ENCODE measurements around the gene WDR13.
"Not testable (repeated sequence)": the region's sequence is repeated elsewhere in the genome, so short reads cannot be mapped to it uniquely, and the experiment has no call there.

The WDR13 gene

GRCh38 chrX:48631376-48632090 lies 34.2 kb downstream of the WDR13 start:
- Histone ChIP-seq H3K36me3 (ENCODE audit: control insufficient read depth, low read depth, low read length) (no peaks in the 10 kb centered on the region), H3K4me1 (ENCODE audit: control insufficient read depth, low read depth, low read length) (no peaks in the 10 kb centered on the region), H3K27ac (ENCODE audit: low read length) (no peak overlapping the region), H3K9me3 (ENCODE audit: control insufficient read depth, low read depth, low read length) (peaks cover 3% of the 10 kb centered on the region), H3K9ac (ENCODE audit: low read length) (no peak overlapping the region), H3K27me3 (ENCODE audit: control insufficient read depth, insufficient read depth, low read length) (no peaks in the 10 kb centered on the region), H3K4me3 (ENCODE audit: low read length) (no peak overlapping the region)

GRCh38 chrX:48632207-48632606 lies 34.9 kb downstream of the WDR13 start:
- no peaks in the 10 kb centered on the region for H3K36me3 ChIP-seq (ENCODE audit: control insufficient read depth, low read depth, low read length)
- no peak overlapping the region for H3K4me3 ChIP-seq (ENCODE audit: low read length)
- H3K9ac ChIP-seq (ENCODE audit: low read length): no peak overlapping the region
- no peaks in the 10 kb centered on the region for H3K4me1 ChIP-seq (ENCODE audit: control insufficient read depth, low read depth, low read length)
- peaks cover 3% of the 10 kb centered on the region for H3K9me3 ChIP-seq (ENCODE audit: control insufficient read depth, low read depth, low read length)
- no peak overlapping the region for H3K27ac ChIP-seq (ENCODE audit: low read length)
- H3K27me3 ChIP-seq (ENCODE audit: control insufficient read depth, insufficient read depth, low read length): no peaks in the 10 kb centered on the region

GRCh38 chrX:48636301-48636700 lies 39.0 kb downstream of the WDR13 start:
- H3K9me3 ChIP-seq (ENCODE audit: control insufficient read depth, low read depth, low read length): peaks cover 4% of the 10 kb centered on the region
- no peaks in the 10 kb centered on the region for H3K36me3 ChIP-seq (ENCODE audit: control insufficient read depth, low read depth, low read length)
- no peaks in the 10 kb centered on the region for H3K27me3 ChIP-seq (ENCODE audit: control insufficient read depth, insufficient read depth, low read length)
- no peak overlapping the region for H3K4me3 ChIP-seq (ENCODE audit: low read length)
- no peak overlapping the region for H3K27ac ChIP-seq (ENCODE audit: low read length)
- no peak overlapping the region for H3K9ac ChIP-seq (ENCODE audit: low read length)
- H3K4me1 ChIP-seq (ENCODE audit: control insufficient read depth, low read depth, low read length): no peaks in the 10 kb centered on the region

- Histone ChIP-seq H3K36me3 (ENCODE audit: control insufficient read depth, low read depth, low read length) (no peaks in the 10 kb centered on the region), H3K4me1 (ENCODE audit: control insufficient read depth, low read depth, low read length) (no peaks in the 10 kb centered on the region), H3K27me3 (ENCODE audit: control insufficient read depth, insufficient read depth, low read length) (no peaks in the 10 kb centered on the region), H3K9me3 (ENCODE audit: control insufficient read depth, low read depth, low read length) (peaks cover 4% of the 10 kb centered on the region), H3K4me3 (ENCODE audit: low read length) (no peak overlapping the region), H3K27ac (ENCODE audit: low read length) (no peak overlapping the region), H3K9ac (ENCODE audit: low read length) (no peak overlapping the region)
Observed at GRCh38 chrX:48636776-48637175, 39.5 kb downstream of the WDR13 start.

GRCh38 chrX:48645669-48646068 lies 48.4 kb downstream of the WDR13 start:
- H3K36me3 ChIP-seq (ENCODE audit: control insufficient read depth, low read depth, low read length): no peaks in the 10 kb centered on the region
- no peak overlapping the region for H3K9ac ChIP-seq (ENCODE audit: low read length)
- H3K9me3 ChIP-seq (ENCODE audit: control insufficient read depth, low read depth, low read length): peaks cover 12% of the 10 kb centered on the region
- H3K27me3 ChIP-seq (ENCODE audit: control insufficient read depth, insufficient read depth, low read length): no peaks in the 10 kb centered on the region
- no peak overlapping the region for H3K27ac ChIP-seq (ENCODE audit: low read length)
- H3K4me1 ChIP-seq (ENCODE audit: control insufficient read depth, low read depth, low read length): peaks cover 5% of the 10 kb centered on the region
- no peak overlapping the region for H3K4me3 ChIP-seq (ENCODE audit: low read length)

- Histone ChIP-seq H3K4me3 (ENCODE audit: low read length) (peak overlapping the region; percentile 31), H3K9me3 (ENCODE audit: control insufficient read depth, low read depth, low read length) (peaks cover 20% of the 10 kb centered on the region), H3K27ac (ENCODE audit: low read length) (peak overlapping the region; percentile 53), H3K9ac (ENCODE audit: low read length) (no peak overlapping the region), H3K4me1 (ENCODE audit: control insufficient read depth, low read depth, low read length) (peaks cover 5% of the 10 kb centered on the region), H3K27me3 (ENCODE audit: control insufficient read depth, insufficient read depth, low read length) (no peaks in the 10 kb centered on the region), H3K36me3 (ENCODE audit: control insufficient read depth, low read depth, low read length) (no peaks in the 10 kb centered on the region)
Observed at GRCh38 chrX:48648336-48648751, 51.1 kb downstream of the WDR13 start.

GRCh38 chrX:48649102-48649501 lies 51.8 kb downstream of the WDR13 start:
- Histone ChIP-seq H3K27ac (ENCODE audit: low read length) (no peak overlapping the region), H3K9me3 (ENCODE audit: control insufficient read depth, low read depth, low read length) (peaks cover 16% of the 10 kb centered on the region), H3K4me1 (ENCODE audit: control insufficient read depth, low read depth, low read length) (peaks cover 5% of the 10 kb centered on the region), H3K27me3 (ENCODE audit: control insufficient read depth, insufficient read depth, low read length) (no peaks in the 10 kb centered on the region), H3K36me3 (ENCODE audit: control insufficient read depth, low read depth, low read length) (no peaks in the 10 kb centered on the region), H3K4me3 (ENCODE audit: low read length) (no peak overlapping the region), H3K9ac (ENCODE audit: low read length) (peak overlapping the region; percentile 12)

- peaks cover 13% of the 10 kb centered on the region for H3K9me3 ChIP-seq (ENCODE audit: control insufficient read depth, low read depth, low read length)
- not testable (repeated sequence) for H3K36me3 ChIP-seq (ENCODE audit: control insufficient read depth, low read depth, low read length); H3K4me3 ChIP-seq (ENCODE audit: low read length); H3K9ac ChIP-seq (ENCODE audit: low read length); H3K27ac ChIP-seq (ENCODE audit: low read length); H3K4me1 ChIP-seq (ENCODE audit: control insufficient read depth, low read depth, low read length); H3K27me3 ChIP-seq (ENCODE audit: control insufficient read depth, insufficient read depth, low read length)
Observed at GRCh38 chrX:48652055-48652579, 54.8 kb downstream of the WDR13 start.

- H3K27ac ChIP-seq (ENCODE audit: low read length); H3K27me3 ChIP-seq (ENCODE audit: control insufficient read depth, insufficient read depth, low read length); H3K4me3 ChIP-seq (ENCODE audit: low read length); H3K36me3 ChIP-seq (ENCODE audit: control insufficient read depth, low read depth, low read length); H3K9me3 ChIP-seq (ENCODE audit: control insufficient read depth, low read depth, low read length); H3K9ac ChIP-seq (ENCODE audit: low read length); H3K4me1 ChIP-seq (ENCODE audit: control insufficient read depth, low read depth, low read length): not testable (repeated sequence)
Observed at GRCh38 chrX:48654746-48655145, 57.5 kb downstream of the WDR13 start.

Data from iPS-18a (cell line).